IMR-90 (cell line): Measurements from ENCODE around the gene BCAT1. TPM values are rescaled to one million over a fixed set of nuclear protein-coding genes. Genes with fewer than 3 reads are reported as not detected.

Experiments used
- ATAC-seq: fragments of 200-7000 bp; cut with Tn5 transposase; 2 replicates; pipeline ENCODE4 v1.9.1; 2020; ENCODE audit warnings: low read depth, mild to moderate bottlenecking, moderate library complexity
- BruUV-seq: library from RNA; stranded (reverse); fragments of 400-500 nt; replicated peaks from 2 replicates; lab custom pipeline; 2021; lab: Mats Ljungman, UMichigan
- CTCF ChIA-PET: fragments of 300-600 bp; formaldehyde crosslinking; extraction: SDS; loops from one replicate; lab custom pipeline; 2021; ENCODE audit warnings: antibody characterized with exemption; lab: Yijun Ruan, JAX
- POLR2A ChIA-PET: fragments of 300-600 bp; sonication (Branson Sonifier 250); formaldehyde crosslinking; loops from one replicate; lab custom pipeline; 2022; ENCODE audit warnings: antibody characterized with exemption; ENCODE audit not compliant: unreplicated experiment; lab: Charles Lee
- DNase-seq: peaks from one replicate; pipeline ENCODE4 v3.0.0; 2013
- H2AFZ ChIP-seq: replicated peaks from 2 replicates; pipeline ENCODE3; 2013; ENCODE audit warnings: low read length, mild to moderate bottlenecking; ENCODE audit not compliant: poor library complexity
- H2AK5ac ChIP-seq: 2 replicates; pipeline ENCODE4 v1.6.1; 2013; ENCODE audit warnings: low read depth, low read length, inconsistent platforms
- H2AK9ac ChIP-seq: replicated peaks from 2 replicates; pipeline ENCODE3; 2013; ENCODE audit warnings: mild to moderate bottlenecking, low read depth, low read length, moderate library complexity; ENCODE audit not compliant: poor library complexity
- H2BK120ac ChIP-seq: 2 replicates; pipeline ENCODE4 v1.6.1; 2013; ENCODE audit warnings: low read depth, low read length, inconsistent platforms
- H2BK15ac ChIP-seq: 3 replicates; pipeline ENCODE4 v1.6.1; 2013; ENCODE audit warnings: low read depth, low read length, inconsistent platforms
- H2BK20ac ChIP-seq: 2 replicates; pipeline ENCODE4 v1.6.1; 2013; ENCODE audit warnings: low read depth, mild to moderate bottlenecking, inconsistent platforms, low read length, moderate library complexity
- H2BK5ac ChIP-seq: 2 replicates; pipeline ENCODE4 v1.6.1; 2013; ENCODE audit warnings: mild to moderate bottlenecking, low read depth, low read length, inconsistent platforms; ENCODE audit not compliant: poor library complexity, severe bottlenecking
- H3K14ac ChIP-seq: replicated peaks from 2 replicates; pipeline ENCODE4 v1.6.1; 2013; ENCODE audit warnings: low read depth, low read length, inconsistent platforms
- H3K18ac ChIP-seq: 2 replicates; pipeline ENCODE4 v1.6.1; 2013; ENCODE audit warnings: low read depth, low read length, control low read depth
- H3K23ac ChIP-seq: 2 replicates; pipeline ENCODE4 v1.6.1; 2013; ENCODE audit warnings: low read depth, low read length, inconsistent platforms
- H3K27ac ChIP-seq: 2 replicates; pipeline ENCODE4 v1.5.1; 2013; ENCODE audit warnings: mild to moderate bottlenecking, control low read depth, low read length; ENCODE audit not compliant: insufficient read depth
- H3K27me3 ChIP-seq: 2 replicates; pipeline ENCODE4 v1.6.1; 2013; ENCODE audit warnings: low read length; ENCODE audit not compliant: control insufficient read depth, insufficient read depth
- H3K36me3 ChIP-seq: 2 replicates; pipeline ENCODE4 v1.6.1; 2013; ENCODE audit warnings: low read length, mixed read lengths; ENCODE audit not compliant: control insufficient read depth, insufficient read depth
- H3K4ac ChIP-seq: 2 replicates; pipeline ENCODE4 v1.6.1; 2013; ENCODE audit warnings: low read depth, low read length, inconsistent platforms
- H3K4me1 ChIP-seq: 2 replicates; pipeline ENCODE4 v1.6.1; 2013; ENCODE audit warnings: low read length, mixed read lengths; ENCODE audit not compliant: control insufficient read depth, insufficient read depth
- H3K4me2 ChIP-seq: 2 replicates; pipeline ENCODE4 v1.6.1; 2013; ENCODE audit warnings: low read depth, mild to moderate bottlenecking, control low read depth, low read length, moderate library complexity
- H3K4me3 ChIP-seq: 2 replicates; pipeline ENCODE4 v1.5.1; 2013; ENCODE audit warnings: low read depth, mild to moderate bottlenecking, control low read depth, low read length, moderate library complexity; ENCODE audit not compliant: insufficient read depth
- H3K56ac ChIP-seq: 2 replicates; pipeline ENCODE4 v1.6.1; 2013; ENCODE audit warnings: low read length, inconsistent platforms; ENCODE audit not compliant: insufficient read depth; ENCODE audit errors: extremely low read depth
- H3K79me1 ChIP-seq, 2 experiments: 2 replicates each; pipeline ENCODE4 v1.6.1; 2013; ENCODE audit warnings: low read length in 2 of 2, inconsistent platforms in 1 of 2, low read depth in 1 of 2
- H3K9ac ChIP-seq: 2 replicates; pipeline ENCODE4 v1.6.1; 2013; ENCODE audit warnings: low read depth, low read length, control low read depth
- H3K9me1 ChIP-seq: 2 replicates; pipeline ENCODE4 v1.6.1; 2013; ENCODE audit warnings: low read length, inconsistent platforms; ENCODE audit not compliant: insufficient read depth
- H3K9me3 ChIP-seq: 2 replicates; pipeline ENCODE4 v1.6.1; 2013; ENCODE audit warnings: low read length; ENCODE audit not compliant: control insufficient read depth, insufficient read depth
- H4K20me1 ChIP-seq: 2 replicates; pipeline ENCODE4 v1.6.1; 2013; ENCODE audit warnings: low read length, inconsistent platforms; ENCODE audit not compliant: insufficient read depth
- H4K5ac ChIP-seq: 2 replicates; pipeline ENCODE4 v1.6.1; 2013; ENCODE audit warnings: mild to moderate bottlenecking, low read depth, low read length, control low read depth
- H4K8ac ChIP-seq, 2 experiments: 2 replicates each; pipeline ENCODE4 v1.6.1; 2013; ENCODE audit warnings: low read depth in 2 of 2, low read length in 2 of 2, control low read depth in 1 of 2, inconsistent platforms in 1 of 2
- H4K91ac ChIP-seq: 2 replicates; pipeline ENCODE4 v1.6.1; 2013; ENCODE audit warnings: low read depth, low read length, inconsistent platforms; ENCODE audit not compliant: insufficient read depth
- BHLHE40 ChIP-seq: fragments of 150-350 bp; IDR thresholded peaks from 2 replicates; pipeline ENCODE4 v1.6.1; 2016; ENCODE audit warnings: mild to moderate bottlenecking, low read depth, low read length
- CEBPB ChIP-seq: IDR thresholded peaks from 2 replicates; pipeline ENCODE4 v1.6.1; 2012; ENCODE audit warnings: low read depth, low read length, improper control_type of control experiment
- CHD1 ChIP-seq: IDR thresholded peaks from 2 replicates; pipeline ENCODE4 v1.6.1; 2012; ENCODE audit warnings: low read depth, low read length, improper control_type of control experiment
- ELK1 ChIP-seq: fragments of 150-350 bp; IDR thresholded peaks from 2 replicates; pipeline ENCODE4 v1.6.1; 2016; ENCODE audit warnings: low read depth, mild to moderate bottlenecking, low read length, moderate library complexity, borderline replicate concordance
- FOS ChIP-seq: fragments of 150-350 bp; IDR thresholded peaks from 2 replicates; pipeline ENCODE4 v1.6.1; 2016; ENCODE audit warnings: low read depth, low read length
- MAFK ChIP-seq: IDR thresholded peaks from 2 replicates; pipeline ENCODE4 v1.6.1; 2012; ENCODE audit warnings: low read depth, low read length, improper control_type of control experiment
- MAZ ChIP-seq: IDR thresholded peaks from 2 replicates; pipeline ENCODE4 v1.6.1; 2012; ENCODE audit warnings: low read depth, mild to moderate bottlenecking, low read length, improper control_type of control experiment, moderate library complexity, borderline replicate concordance
- MXI1 ChIP-seq: IDR thresholded peaks from 2 replicates; pipeline ENCODE4 v1.6.1; 2012; ENCODE audit warnings: low read depth, mild to moderate bottlenecking, low read length, moderate library complexity, borderline replicate concordance
- POLR2A ChIP-seq: IDR thresholded peaks from 2 replicates; pipeline ENCODE4 v1.6.1; 2012; ENCODE audit warnings: mild to moderate bottlenecking, low read depth, low read length
- RAD21 ChIP-seq: IDR thresholded peaks from 2 replicates; pipeline ENCODE4 v1.6.1; 2012; ENCODE audit warnings: low read length, improper control_type of control experiment
- RCOR1 ChIP-seq: IDR thresholded peaks from 2 replicates; pipeline ENCODE4 v1.6.1; 2012; ENCODE audit warnings: mild to moderate bottlenecking, low read length, improper control_type of control experiment; ENCODE audit not compliant: insufficient replicate concordance
- RFX5 ChIP-seq: IDR thresholded peaks from 2 replicates; pipeline ENCODE4 v1.8.0; 2012; ENCODE audit warnings: low read depth, mild to moderate bottlenecking, low read length, moderate library complexity
- SMC3 ChIP-seq: fragments of 150-350 bp; IDR thresholded peaks from 2 replicates; pipeline ENCODE4 v1.6.1; 2016; ENCODE audit warnings: low read depth, mild to moderate bottlenecking, antibody characterized with exemption, low read length, moderate library complexity
- USF2 ChIP-seq: fragments of 150-350 bp; IDR thresholded peaks from 2 replicates; pipeline ENCODE4 v1.6.1; 2017; ENCODE audit warnings: mild to moderate bottlenecking, antibody characterized with exemption, low read length, low read depth
- WGBS, 2 experiments: methylation state at CpG; one replicate each; pipeline versions ENCODE4 v1.1.5 to v1.1.7; 2013; ENCODE audit warnings: missing lambda C conversion rate in 2 of 2; ENCODE audit not compliant: insufficient read length in 1 of 2; ENCODE audit errors: extremely low coverage in 2 of 2; 5-methylcytosine and 5-hydroxymethylcytosine counted together
- dilution Hi-C: fragments of 300-500 bp; cut with HindIII; formaldehyde crosslinking; loops from one replicate; pipeline ENCODE4 v1.14.3; 2018; ENCODE audit warnings: low sequenced_read_pairs; ENCODE audit not compliant: unreplicated experiment
- in situ Hi-C: fragments of 300-500 bp; cut with MboI; formaldehyde crosslinking; loops from 3 replicates; pipeline ENCODE4 v1.14.3; 2019; ENCODE audit warnings: low sequenced_read_pairs, inconsistent platforms, mixed read lengths
- intact Hi-C: fragments of 100-400 bp; cut with micrococcal nuclease; formaldehyde crosslinking; loops from 2 replicates; pipeline ENCODE4 v1.10.0; 2022
- polyA plus RNA-seq, 3 experiments: library from polyadenylated mRNA; depleted of rRNA; stranded (reverse); fragments of >200 nt; gene quantifications; 2 replicates each; pipeline ENCODE4 v1.2.3, GENCODE V29; 2012; ENCODE audit warnings: low replicate concordance in 1 of 3
- total RNA-seq: library from RNA; depleted of rRNA; stranded (reverse); fragments of >200 nt; gene quantifications from 2 replicates; pipeline ENCODE4 v1.2.3, GENCODE V29; 2012
- TF ChIP-seq, protein P1 (sequence below): conservative IDR thresholded peaks from 2 replicates; pipeline ENCODE4 v1.5.1; 2012; ENCODE audit warnings: mild to moderate bottlenecking, low read depth, low read length, improper control_type of control experiment

Gene BCAT1
- total and polyA plus RNA-seq, 2 of the 4 experiments (the other 2 are of a cell fraction) = 30.4 to 683 TPM

GRCh38 chr12:24861766-24862540 is 86.9 kb downstream of the BCAT1 start:
- in situ Hi-C loops (no loop called here), intact Hi-C loops (no loop called here), dilution Hi-C loops (no loop called here)
- no peak overlapping the region for H3K4me3 ChIP-seq
- no peak for ATAC-seq
- H2AK9ac ChIP-seq = peak overlapping the region; percentile 34
- no peak overlapping the region for H2AK5ac ChIP-seq
- peak; percentile 25 for DNase-seq
- no peak overlapping the region for H2BK20ac ChIP-seq
- H3K4ac ChIP-seq = no peak overlapping the region; the same call in 1 of the 2 replicates
- H3K27ac ChIP-seq = no peak overlapping the region
- H3K4me2 ChIP-seq = no peak overlapping the region
- TF ChIP-seq RAD21 (no peak), MAFK (no peak), SMC3 (no peak), USF2 (no peak), CHD1 (no peak), FOS (no peak), CEBPB (no peak), RFX5 (no peak), BHLHE40 (no peak), RCOR1 (no peak), ELK1 (no peak), MXI1 (no peak), MAZ (no peak), POLR2A (no peak)
- TF ChIP-seq, protein P1, sequence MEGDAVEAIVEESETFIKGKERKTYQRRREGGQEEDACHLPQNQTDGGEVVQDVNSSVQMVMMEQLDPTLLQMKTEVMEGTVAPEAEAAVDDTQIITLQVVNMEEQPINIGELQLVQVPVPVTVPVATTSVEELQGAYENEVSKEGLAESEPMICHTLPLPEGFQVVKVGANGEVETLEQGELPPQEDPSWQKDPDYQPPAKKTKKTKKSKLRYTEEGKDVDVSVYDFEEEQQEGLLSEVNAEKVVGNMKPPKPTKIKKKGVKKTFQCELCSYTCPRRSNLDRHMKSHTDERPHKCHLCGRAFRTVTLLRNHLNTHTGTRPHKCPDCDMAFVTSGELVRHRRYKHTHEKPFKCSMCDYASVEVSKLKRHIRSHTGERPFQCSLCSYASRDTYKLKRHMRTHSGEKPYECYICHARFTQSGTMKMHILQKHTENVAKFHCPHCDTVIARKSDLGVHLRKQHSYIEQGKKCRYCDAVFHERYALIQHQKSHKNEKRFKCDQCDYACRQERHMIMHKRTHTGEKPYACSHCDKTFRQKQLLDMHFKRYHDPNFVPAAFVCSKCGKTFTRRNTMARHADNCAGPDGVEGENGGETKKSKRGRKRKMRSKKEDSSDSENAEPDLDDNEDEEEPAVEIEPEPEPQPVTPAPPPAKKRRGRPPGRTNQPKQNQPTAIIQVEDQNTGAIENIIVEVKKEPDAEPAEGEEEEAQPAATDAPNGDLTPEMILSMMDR = no peak
- H2AFZ ChIP-seq = no peak overlapping the region
- H4K5ac ChIP-seq = no peak overlapping the region
- H3K23ac ChIP-seq = 0 out of 2 replicates have a peak overlapping the region, but pooled peaks have one; percentile 56
- peaks cover 13% of the 10 kb centered on the region for H3K9me1 ChIP-seq
- ChIA-PET POLR2A (no interaction called here), CTCF (no interaction called here)
- H2BK120ac ChIP-seq = no peak overlapping the region
- H3K27me3 ChIP-seq = no peaks in the 10 kb centered on the region
- H4K91ac ChIP-seq = no peak overlapping the region
- no peak overlapping the region for H3K9ac ChIP-seq
- H4K20me1 ChIP-seq = peaks cover 14% of the 10 kb centered on the region; the same call in 1 of the 2 replicates
- H3K18ac ChIP-seq = no peak overlapping the region; the same call in 1 of the 2 replicates
- peaks cover 10% of the 10 kb centered on the region for H3K4me1 ChIP-seq
- WGBS, 2 experiments = no CpG with 5 or more reads among the region's 1 CpG
- peaks cover 18% of the 10 kb centered on the region for H3K36me3 ChIP-seq
- H3K79me1 ChIP-seq = peaks cover 34 to 55% of the 10 kb centered on the region in 2 experiments
- no peak overlapping the region for H3K56ac ChIP-seq
- no peak overlapping the region for H4K8ac ChIP-seq
- BruUV-seq = no TSS peak
- H3K14ac ChIP-seq = peak overlapping the region; percentile 57; the same call in 1 of the 2 replicates
- no peaks in the 10 kb centered on the region for H3K9me3 ChIP-seq
- peak overlapping the region; percentile 55 for H2BK5ac ChIP-seq
- H2BK15ac ChIP-seq = 0 out of 3 replicates have a peak overlapping the region, but pooled peaks have one; percentile 27
